Gastrocnemius medialis (tissue), 4 donors: Measurements from ENCODE around the gene PTPRM.

Source experiments
- CTCF ChIP-seq, 5 experiments: fragments of 450-650 bp in 3 of 5; fragments of 200-600 bp in 2 of 5; sonication (generic) in 2 of 5; IDR thresholded peaks in 4 of 5; conservative IDR thresholded peaks in 1 of 5; 1 replicate in 4 of 5; 2 replicates in 1 of 5; pipeline ENCODE4 v1.5.1; 2016 to 2019; ENCODE audit warnings: antibody characterized with exemption in 5 of 5, mild to moderate bottlenecking in 3 of 5, moderate library complexity in 3 of 5
- POLR2A ChIP-seq, 2 donors: fragments of 450-650 bp; IDR thresholded peaks; one replicate each; pipeline ENCODE4 v1.6.1; 2017; ENCODE audit warnings: antibody characterized with exemption in 2 of 2, mild to moderate bottlenecking in 2 of 2, moderate library complexity in 2 of 2

DNA sequence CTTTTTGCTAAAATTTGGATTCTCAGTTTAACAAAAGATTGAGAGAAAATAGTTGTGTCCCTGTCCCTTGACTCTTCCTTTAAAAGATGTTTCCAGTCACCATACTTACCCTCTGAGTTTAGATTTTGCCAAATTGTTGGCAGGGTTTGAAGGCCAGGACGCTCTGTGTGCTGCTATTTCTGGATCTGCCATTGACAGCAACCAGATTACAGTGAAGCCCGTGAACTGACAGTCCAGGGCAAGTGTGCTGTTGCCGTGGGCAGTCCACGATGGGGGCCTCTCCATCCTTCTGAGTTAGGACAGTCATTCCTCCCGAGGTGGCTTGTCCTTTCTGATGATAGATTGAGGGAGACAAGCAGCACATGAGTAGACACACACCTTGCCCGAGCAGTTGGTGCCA is 89.9 kb downstream of the PTPRM start:
- TF ChIP-seq CTCF (IDR thresholded peaks at IDR 0.05 in 4 of 5, conservative IDR thresholded peaks at IDR 0.05 in 1 of 5) = no peak
- TF ChIP-seq POLR2A (IDR thresholded peaks at IDR 0.05) = no peak
